Measurements from ENCODE around the gene WBP4. TPM values are rescaled to one million over a fixed set of nuclear protein-coding genes. Genes with fewer than 3 reads are reported as not detected.
"Not testable (repeated sequence)": the region's sequence is repeated elsewhere in the genome, so short reads cannot be mapped to it uniquely, and the experiment has no call there.

The WBP4 gene
- polyA plus RNA-seq, 1 experiment: 18.3 TPM

DNA sequence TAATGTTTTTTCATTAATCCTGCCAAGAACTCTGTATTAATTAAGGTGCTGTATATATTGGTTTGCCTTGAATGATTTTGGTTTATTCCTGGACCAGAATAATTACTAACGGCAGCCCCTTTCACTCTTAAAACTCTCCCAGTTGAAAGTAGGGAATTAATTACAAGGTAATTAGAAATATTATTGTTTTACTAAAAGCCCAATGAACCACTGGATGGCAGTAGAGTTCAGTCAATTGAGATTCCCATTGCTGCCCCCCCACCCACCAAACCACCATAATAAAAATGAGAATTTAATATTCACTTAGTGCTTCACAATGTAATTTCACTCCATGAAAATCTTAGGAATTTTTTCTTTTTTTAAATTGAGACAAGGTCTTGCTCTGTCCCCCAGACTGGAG, 13.7 kb downstream of the WBP4 start:
- DNase-seq (ENCODE audit: low read depth, low spot score): no peak
- Histone ChIP-seq H3K27ac (ENCODE audit: low read depth, low read length) (no peak overlapping the region), H3K27me3 (ENCODE audit: control insufficient read depth, insufficient read depth, low read length) (no peaks in the 10 kb centered on the region), H3K4me3 (ENCODE audit: low read depth, low read length) (no peak overlapping the region), H3K9me3 (ENCODE audit: control insufficient read depth, insufficient read depth, low read length) (no peaks in the 10 kb centered on the region)
- CTCF ChIA-PET: interaction anchor here (0.9 to 2.1 kb wide), 7 partner anchors 9 to 255 kb away, joined by 3 to 22 read pairs (median 3); no protein-coding TSS in a partner anchor
- POLR2A ChIA-PET: no interaction called here
- TF ChIP-seq, protein P1, sequence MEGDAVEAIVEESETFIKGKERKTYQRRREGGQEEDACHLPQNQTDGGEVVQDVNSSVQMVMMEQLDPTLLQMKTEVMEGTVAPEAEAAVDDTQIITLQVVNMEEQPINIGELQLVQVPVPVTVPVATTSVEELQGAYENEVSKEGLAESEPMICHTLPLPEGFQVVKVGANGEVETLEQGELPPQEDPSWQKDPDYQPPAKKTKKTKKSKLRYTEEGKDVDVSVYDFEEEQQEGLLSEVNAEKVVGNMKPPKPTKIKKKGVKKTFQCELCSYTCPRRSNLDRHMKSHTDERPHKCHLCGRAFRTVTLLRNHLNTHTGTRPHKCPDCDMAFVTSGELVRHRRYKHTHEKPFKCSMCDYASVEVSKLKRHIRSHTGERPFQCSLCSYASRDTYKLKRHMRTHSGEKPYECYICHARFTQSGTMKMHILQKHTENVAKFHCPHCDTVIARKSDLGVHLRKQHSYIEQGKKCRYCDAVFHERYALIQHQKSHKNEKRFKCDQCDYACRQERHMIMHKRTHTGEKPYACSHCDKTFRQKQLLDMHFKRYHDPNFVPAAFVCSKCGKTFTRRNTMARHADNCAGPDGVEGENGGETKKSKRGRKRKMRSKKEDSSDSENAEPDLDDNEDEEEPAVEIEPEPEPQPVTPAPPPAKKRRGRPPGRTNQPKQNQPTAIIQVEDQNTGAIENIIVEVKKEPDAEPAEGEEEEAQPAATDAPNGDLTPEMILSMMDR (IDR thresholded peaks at IDR 0.05; ENCODE audit: low read depth, low read length): peak; percentile 65

DNA sequence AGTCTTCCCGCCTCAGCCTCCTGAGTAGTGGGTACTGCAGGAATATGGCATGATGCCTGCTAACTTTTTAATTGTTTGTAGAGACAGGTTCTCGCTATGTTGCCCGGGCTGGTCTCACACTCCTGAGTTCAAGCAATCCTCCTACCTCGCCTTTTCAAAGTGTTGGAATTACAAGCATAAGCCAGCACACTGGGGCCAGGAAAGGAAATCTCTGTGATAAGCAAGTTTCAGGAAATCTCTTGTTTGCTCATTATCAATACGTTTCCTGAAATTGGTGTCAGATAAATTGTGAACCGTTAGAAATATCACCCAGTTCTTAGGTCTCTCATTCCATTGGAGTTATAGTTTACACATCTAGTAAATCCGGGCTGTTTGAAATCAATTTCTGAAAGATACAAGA, 14.2 kb downstream of the WBP4 start:
- DNase-seq (ENCODE audit: low read depth, low spot score): no peak
- no peaks in the 10 kb centered on the region for H3K27me3 ChIP-seq (ENCODE audit: control insufficient read depth, insufficient read depth, low read length)
- no peak overlapping the region for H3K4me3 ChIP-seq (ENCODE audit: low read depth, low read length)
- no peaks in the 10 kb centered on the region for H3K9me3 ChIP-seq (ENCODE audit: control insufficient read depth, insufficient read depth, low read length)
- no peak overlapping the region for H3K27ac ChIP-seq (ENCODE audit: low read depth, low read length)
- TF ChIP-seq, protein P1 (IDR thresholded peaks at IDR 0.05; ENCODE audit: low read depth, low read length): no peak
- POLR2A ChIA-PET: no interaction called here
- CTCF ChIA-PET: no interaction called here

DNA sequence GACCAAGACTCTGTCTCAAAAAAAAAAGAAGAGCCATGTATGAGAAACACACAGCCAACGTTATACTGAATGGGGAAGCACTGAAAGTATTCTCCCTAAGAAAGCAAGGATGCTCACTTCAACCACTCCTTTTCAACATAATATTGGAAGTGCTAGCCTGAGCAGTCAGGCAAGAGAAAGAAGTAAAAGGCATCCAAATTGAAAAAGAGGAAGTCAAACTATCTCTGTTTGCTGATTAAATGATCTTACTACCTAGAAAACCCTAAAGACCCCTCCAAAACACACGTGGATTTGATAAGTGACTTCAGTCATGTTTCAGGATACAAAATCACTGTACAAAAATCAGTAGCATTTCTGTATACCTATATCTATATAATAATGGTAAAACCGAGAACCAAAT, 16.2 kb downstream of the WBP4 start:
- Histone ChIP-seq H3K4me3 (ENCODE audit: low read depth, low read length) (no peak overlapping the region), H3K9me3 (ENCODE audit: control insufficient read depth, insufficient read depth, low read length) (no peaks in the 10 kb centered on the region), H3K27me3 (ENCODE audit: control insufficient read depth, insufficient read depth, low read length) (no peaks in the 10 kb centered on the region), H3K27ac (ENCODE audit: low read depth, low read length) (no peak overlapping the region)
- DNase-seq (ENCODE audit: low read depth, low spot score): no peak
- TF ChIP-seq, protein P1 (IDR thresholded peaks at IDR 0.05; ENCODE audit: low read depth, low read length): no peak
- POLR2A ChIA-PET: no interaction called here
- CTCF ChIA-PET: no interaction called here

DNA sequence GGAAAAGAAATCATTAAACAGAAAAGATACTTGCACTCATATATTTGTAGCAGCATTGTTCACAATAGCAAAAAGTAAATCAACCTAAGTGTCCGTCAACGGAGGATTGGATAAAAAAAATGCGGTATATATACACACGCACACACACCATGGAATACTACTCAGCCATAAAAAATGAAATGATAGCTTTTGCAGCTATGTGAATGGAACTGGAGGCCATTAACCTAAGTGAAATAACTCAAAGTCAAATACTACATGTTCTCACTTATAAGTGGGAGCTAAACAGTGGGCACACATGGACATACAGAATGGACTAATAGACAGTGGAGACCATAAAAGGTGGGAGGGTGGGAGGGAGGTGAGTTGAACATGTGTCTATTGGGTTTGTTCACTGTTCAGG, 18.4 kb downstream of the WBP4 start:
- TF ChIP-seq, protein P1 (IDR thresholded peaks at IDR 0.05; ENCODE audit: low read depth, low read length): no peak
- Histone ChIP-seq H3K27ac (ENCODE audit: low read depth, low read length) (no peak overlapping the region), H3K27me3 (ENCODE audit: control insufficient read depth, insufficient read depth, low read length) (no peaks in the 10 kb centered on the region), H3K9me3 (ENCODE audit: control insufficient read depth, insufficient read depth, low read length) (no peaks in the 10 kb centered on the region), H3K4me3 (ENCODE audit: low read depth, low read length) (no peak overlapping the region)
- POLR2A ChIA-PET: no interaction called here
- DNase-seq (ENCODE audit: low read depth, low spot score): no peak
- CTCF ChIA-PET: no interaction called here

DNA sequence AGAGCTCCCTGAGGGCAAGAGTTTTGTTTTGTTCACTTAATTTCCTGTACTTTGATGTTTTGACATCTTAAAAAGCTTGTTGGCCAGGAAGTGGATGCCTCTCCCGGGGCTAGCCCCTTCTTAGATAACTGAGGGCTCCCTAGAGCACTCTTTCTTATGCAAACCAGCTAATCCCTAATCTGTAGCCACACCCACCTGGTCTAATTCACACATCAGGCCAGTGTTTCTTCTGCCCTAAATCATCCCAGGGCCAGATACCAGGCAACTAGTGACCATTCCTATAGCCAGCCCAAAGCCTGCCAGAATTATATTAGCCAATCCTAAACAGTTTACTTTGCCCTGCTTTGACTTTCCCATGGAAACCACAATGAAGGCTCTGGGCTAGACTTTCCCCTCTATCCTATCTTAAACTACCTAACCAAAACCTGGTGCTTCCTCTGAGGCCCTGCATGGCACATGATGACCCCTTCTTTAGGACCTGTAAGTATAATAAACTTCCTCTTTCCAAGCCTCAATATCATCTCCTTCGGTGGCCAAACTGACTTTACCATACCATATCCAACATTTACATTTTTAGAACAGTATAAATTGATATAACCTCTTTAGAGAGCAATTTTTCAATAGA, 24.8 kb downstream of the WBP4 start:
- Histone ChIP-seq H3K9me3 (ENCODE audit: control insufficient read depth, insufficient read depth, low read length) (no peaks in the 10 kb centered on the region), H3K27ac (ENCODE audit: low read depth, low read length) (no peak overlapping the region), H3K27me3 (ENCODE audit: control insufficient read depth, insufficient read depth, low read length) (no peaks in the 10 kb centered on the region), H3K4me3 (ENCODE audit: low read depth, low read length) (no peak overlapping the region)
- POLR2A ChIA-PET: no interaction called here
- DNase-seq (ENCODE audit: low read depth, low spot score): no peak
- TF ChIP-seq, protein P1 (IDR thresholded peaks at IDR 0.05; ENCODE audit: low read depth, low read length): no peak
- CTCF ChIA-PET: no interaction called here

DNA sequence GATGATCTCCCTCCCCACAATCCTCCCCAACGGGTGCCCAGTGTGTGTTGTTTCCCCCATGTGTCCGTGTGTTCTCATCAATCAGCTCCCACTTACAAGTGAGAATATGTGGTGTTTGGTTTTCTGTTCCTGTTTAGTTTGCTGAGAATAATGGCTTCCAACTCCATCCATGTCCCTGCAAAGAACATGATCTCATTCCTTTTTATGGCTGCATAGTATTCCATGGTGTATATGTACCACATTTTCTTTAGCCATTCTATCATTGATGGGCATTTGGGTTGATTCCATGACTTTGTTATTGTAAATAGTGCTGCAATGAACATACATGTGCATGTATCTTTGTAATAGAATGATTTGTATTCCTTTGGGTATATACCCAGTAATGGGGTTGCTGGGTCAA, 34.4 kb downstream of the WBP4 start:
- POLR2A ChIA-PET: not testable (repeated sequence)

More for the DNA sequence above, 34.4 kb downstream of the WBP4 start:
- H3K4me3 ChIP-seq (ENCODE audit: low read depth, low read length); H3K27me3 ChIP-seq (ENCODE audit: control insufficient read depth, insufficient read depth, low read length); H3K9me3 ChIP-seq (ENCODE audit: control insufficient read depth, insufficient read depth, low read length); DNase-seq (ENCODE audit: low read depth, low spot score); H3K27ac ChIP-seq (ENCODE audit: low read depth, low read length); CTCF ChIA-PET: not testable (repeated sequence)
